Upper lobe of right lung (tissue), 1 donor: ENCODE data around the gene SLC6A6. TPM values are rescaled to one million over a fixed set of nuclear protein-coding genes. Genes with fewer than 3 reads are reported as not detected.
"Not testable (repeated sequence)": the region's sequence is repeated elsewhere in the genome, so short reads cannot be mapped to it uniquely, and the experiment has no call there.

Experiments
- ATAC-seq: fragments of 200-7000 bp; cut with Tn5 transposase; one replicate; pipeline ENCODE4 v1.9.1; 2020; ENCODE audit warnings: mild to moderate bottlenecking, moderate library complexity
- DNase-seq: peaks from one replicate; pipeline ENCODE4 v3.0.0-alpha.2; 2020
- H3K27ac ChIP-seq: fragments of 200-600 bp; one replicate; pipeline ENCODE4 v1.8.0; 2022
- H3K27me3 ChIP-seq: fragments of 200-600 bp; one replicate; pipeline ENCODE4 v1.8.0; 2022; ENCODE audit warnings: mild to moderate bottlenecking
- H3K36me3 ChIP-seq: fragments of 200-600 bp; one replicate; pipeline ENCODE4 v1.8.0; 2022
- H3K4me1 ChIP-seq: fragments of 200-600 bp; one replicate; pipeline ENCODE4 v1.8.0; 2022
- H3K4me3 ChIP-seq: fragments of 200-600 bp; one replicate; pipeline ENCODE4 v1.8.0; 2022; ENCODE audit warnings: mild to moderate bottlenecking
- H3K9me3 ChIP-seq: fragments of 200-600 bp; one replicate; pipeline ENCODE4 v1.8.0; 2022
- CTCF ChIP-seq: fragments of 200-600 bp; IDR thresholded peaks from one replicate; pipeline ENCODE4 v1.8.0; 2022; ENCODE audit warnings: antibody characterized with exemption
- intact Hi-C: fragments of 100-400 bp; cut with DNase I; formaldehyde crosslinking; loops from one replicate; pipeline ENCODE4 v1.11.0; 2022
- total RNA-seq: library from RNA; stranded (reverse); fragmentation: NEBNext Ultra II Directional; extraction: Animal tissue kit (Norgen Biotek cat#: 25700); gene quantifications from one replicate; pipeline ENCODE4 v1.2.1, GENCODE V29; 2021
- donor health status: DM: no; HTN: yes; CAD: no; lungs with severe emphysema.

SLC6A6 gene
- total RNA-seq, 1 donor from 2014 or later = 54.3 TPM

GRCh38 chr3:14512281-14512941 is 110.0 kb downstream of the SLC6A6 start:
- no peak for ATAC-seq

GRCh38 chr3:14512942-14513327 is 110.5 kb downstream of the SLC6A6 start:
- no peaks in the 10 kb centered on the region for H3K9me3 ChIP-seq
- ATAC-seq (no peak), DNase-seq (no peak)
- H3K4me3 ChIP-seq = no peak overlapping the region
- TF ChIP-seq CTCF = no peak
- intact Hi-C loops = no loop called here
- no peaks in the 10 kb centered on the region for H3K36me3 ChIP-seq
- H3K27ac ChIP-seq = no peak overlapping the region
- H3K4me1 ChIP-seq = no peaks in the 10 kb centered on the region
- no peaks in the 10 kb centered on the region for H3K27me3 ChIP-seq

More at GRCh38 chr3:14512281-14512941, 110.0 kb downstream of the SLC6A6 start:
- no peak overlapping the region for H3K27ac ChIP-seq
- H3K27me3 ChIP-seq = no peaks in the 10 kb centered on the region
- no peak overlapping the region for H3K4me3 ChIP-seq
- TF ChIP-seq CTCF = no peak
- no peaks in the 10 kb centered on the region for H3K4me1 ChIP-seq
- intact Hi-C loops = no loop called here
- H3K36me3 ChIP-seq = no peaks in the 10 kb centered on the region
- no peaks in the 10 kb centered on the region for H3K9me3 ChIP-seq
- peak; percentile 57 for DNase-seq

- intact Hi-C loops = no loop called here
- TF ChIP-seq CTCF = no peak
- DNase-seq = peak; percentile 44
Measured at GRCh38 chr3:14513566-14514322, 111.3 kb downstream of the SLC6A6 start.

GRCh38 chr3:14514323-14514720 is 111.9 kb downstream of the SLC6A6 start:
- no peak overlapping the region for H3K27ac ChIP-seq
- H3K27me3 ChIP-seq = peaks cover 7% of the 10 kb centered on the region
- ATAC-seq (no peak), DNase-seq (peak; percentile 51)
- no peak overlapping the region for H3K4me3 ChIP-seq
- TF ChIP-seq CTCF = no peak
- H3K9me3 ChIP-seq = no peaks in the 10 kb centered on the region
- H3K4me1 ChIP-seq = no peaks in the 10 kb centered on the region
- no peaks in the 10 kb centered on the region for H3K36me3 ChIP-seq
- intact Hi-C loops = no loop called here

More at GRCh38 chr3:14513566-14514322, 111.3 kb downstream of the SLC6A6 start:
- Histone ChIP-seq H3K9me3 (no peaks in the 10 kb centered on the region), H3K27ac (no peak overlapping the region), H3K27me3 (peaks cover 5% of the 10 kb centered on the region), H3K4me1 (no peaks in the 10 kb centered on the region), H3K4me3 (no peak overlapping the region), H3K36me3 (no peaks in the 10 kb centered on the region)
- ATAC-seq = no peak

- H3K9me3 ChIP-seq, H3K4me1 ChIP-seq, H3K4me3 ChIP-seq, ATAC-seq, H3K36me3 ChIP-seq, intact Hi-C loops, H3K27ac ChIP-seq, DNase-seq, H3K27me3 ChIP-seq: not testable (repeated sequence)
Measured at GRCh38 chr3:14515526-14515925, 113.1 kb downstream of the SLC6A6 start.

- DNase-seq (no peak), ATAC-seq (no peak)
- intact Hi-C loops = no loop called here
Measured at GRCh38 chr3:14516738-14517345, 114.4 kb downstream of the SLC6A6 start.

More at GRCh38 chr3:14516738-14517345, 114.4 kb downstream of the SLC6A6 start:
- Histone ChIP-seq H3K27me3 (peaks cover 7% of the 10 kb centered on the region), H3K36me3 (no peaks in the 10 kb centered on the region), H3K4me1 (no peaks in the 10 kb centered on the region), H3K4me3 (no peak overlapping the region), H3K9me3 (no peaks in the 10 kb centered on the region), H3K27ac (no peak overlapping the region)
- no peak for TF ChIP-seq CTCF
